A549 (cell line): ENCODE data around the gene PXDN. TPM values are rescaled to one million over a fixed set of nuclear protein-coding genes. Genes with fewer than 3 reads are reported as not detected.

ENCODE experiments used
- ATAC-seq, 2 experiments: fragments of 200-7000 bp in 1 of 2; fragments of >200 bp in 1 of 2; cut with Nextera tagmentation in 1 of 2; cut with Tn5 transposase in 1 of 2; 3 replicates each; pipeline versions ENCODE4 v1.8.0 to v1.9.1; 2018 to 2020; ENCODE audit warnings: mild to moderate bottlenecking in 1 of 2, moderate library complexity in 1 of 2
- CTCF ChIA-PET: fragments of 300-600 bp; sonication (Branson Sonifier 250); formaldehyde crosslinking; extraction: SDS; loops from one replicate; lab custom pipeline; 2021; ENCODE audit warnings: antibody characterized with exemption, inconsistent platforms; lab: Yijun Ruan, JAX
- POLR2A ChIA-PET: fragments of 350-600 bp; formaldehyde crosslinking; extraction: SDS; loops from one replicate; lab custom pipeline; 2021; ENCODE audit warnings: antibody characterized with exemption, inconsistent platforms; lab: Yijun Ruan, JAX
- DNase-seq, 2 experiments: peaks; one replicate each; pipeline versions ENCODE4 v3.0.0 to v3.0.0-alpha.2; 2011 to 2016; ENCODE audit warnings: low read depth in 1 of 2, low spot score in 1 of 2
- FAIRE-seq: peaks from 2 replicates; lab custom pipeline; 2011; peaks lifted over from hg19 to GRCh38; lab: Jason Lieb, UNC
- H3K27ac ChIP-seq, 2 experiments: fragments of >200 bp; sonication (Bioruptor Twin); formaldehyde crosslinking; 3 replicates each; pipeline ENCODE4 v1.5.1; 2016 to 2017
- H3K4me1 ChIP-seq: fragments of >200 bp; sonication (Bioruptor Twin); formaldehyde crosslinking; 3 replicates; pipeline ENCODE4 v1.6.1; 2016
- H3K4me2 ChIP-seq: fragments of >200 bp; sonication (Bioruptor Twin); formaldehyde crosslinking; 3 replicates; pipeline ENCODE4 v1.6.1; 2016
- H3K4me3 ChIP-seq: fragments of >200 bp; sonication (Bioruptor Twin); formaldehyde crosslinking; 3 replicates; pipeline ENCODE4 v1.5.1; 2016
- H3K9me3 ChIP-seq: fragments of >200 bp; sonication (Bioruptor Twin); formaldehyde crosslinking; 3 replicates; pipeline ENCODE4 v1.6.1; 2016
- ATOH8 ChIP-seq: fragments of 250-450 bp; sonication (Bioruptor Pico); IDR thresholded peaks from 2 replicates; pipeline ENCODE4 v1.5.0; 2020; ENCODE audit warnings: low read depth, mild to moderate bottlenecking, moderate library complexity
- CBX2 ChIP-seq: fragments of 200-600 bp; sonication (generic); IDR thresholded peaks from 2 replicates; pipeline ENCODE4 v1.6.1; 2016; ENCODE audit warnings: low read depth, mild to moderate bottlenecking, borderline replicate concordance
- CHD4 ChIP-seq: fragments of 200-600 bp; sonication (generic); IDR thresholded peaks from 2 replicates; pipeline ENCODE4 v1.6.1; 2016; ENCODE audit warnings: antibody characterized with exemption, mild to moderate bottlenecking, borderline replicate concordance
- E2F6 ChIP-seq: IDR thresholded peaks from 2 replicates; pipeline ENCODE4 v1.6.1; 2012; ENCODE audit warnings: low read depth, borderline replicate concordance
- EP300 ChIP-seq, 2 experiments: fragments of >200 bp; sonication (Bioruptor Twin); formaldehyde crosslinking; IDR thresholded peaks; 2 replicates in 1 of 2; 3 replicates in 1 of 2; pipeline ENCODE4 v1.6.1; 2016 to 2017
- FOSL2 ChIP-seq, 2 experiments: fragments of 450-650 bp in 1 of 2; fragments of >200 bp in 1 of 2; sonication (Bioruptor Twin) in 1 of 2; formaldehyde crosslinking; IDR thresholded peaks; 2 replicates each; pipeline versions ENCODE4 v1.5.0 to v1.6.1; 2016 to 2020; ENCODE audit warnings: mild to moderate bottlenecking in 1 of 2, moderate library complexity in 1 of 2
- HOXB13 ChIP-seq: fragments of 250-450 bp; sonication (Bioruptor Pico); IDR thresholded peaks from 2 replicates; pipeline ENCODE4 v1.5.0; 2020; ENCODE audit warnings: low read depth, mild to moderate bottlenecking, moderate library complexity
- KDM5A ChIP-seq: fragments of 200-600 bp; sonication (generic); IDR thresholded peaks from 2 replicates; pipeline ENCODE4 v1.6.1; 2016; ENCODE audit warnings: antibody characterized with exemption, mild to moderate bottlenecking
- MYC ChIP-seq: IDR thresholded peaks from 2 replicates; pipeline ENCODE4 v1.6.1; 2012; ENCODE audit warnings: mild to moderate bottlenecking, inconsistent platforms, low read length, improper control_type of control experiment, borderline replicate concordance
- NFE2L2 ChIP-seq: fragments of 150-350 bp; conservative IDR thresholded peaks from 2 replicates; pipeline ENCODE4 v1.6.1; 2014; ENCODE audit warnings: low read length
- NPAS2 ChIP-seq: fragments of 250-450 bp; sonication (Bioruptor Pico); IDR thresholded peaks from 2 replicates; pipeline ENCODE4 v1.8.0; 2022; ENCODE audit warnings: mild to moderate bottlenecking, moderate library complexity, borderline replicate concordance
- PBX3 ChIP-seq: IDR thresholded peaks from 2 replicates; pipeline ENCODE4 v1.6.1; 2012
- POLR2AphosphoS2 ChIP-seq: conservative IDR thresholded peaks from 2 replicates; pipeline ENCODE4 v1.6.1; 2012; ENCODE audit warnings: low read length, improper control_type of control experiment, inconsistent platforms
- RAD21 ChIP-seq, 2 experiments: fragments of >200 bp in 1 of 2; sonication (Bioruptor Twin) in 1 of 2; formaldehyde crosslinking in 1 of 2; IDR thresholded peaks in 1 of 2; conservative IDR thresholded peaks in 1 of 2; 2 replicates in 1 of 2; 3 replicates in 1 of 2; pipeline ENCODE4 v1.6.1; 2012 to 2018; ENCODE audit warnings: inconsistent platforms in 1 of 2
- RCOR1 ChIP-seq: fragments of 150-350 bp; IDR thresholded peaks from 2 replicates; pipeline ENCODE4 v1.6.1; 2014; ENCODE audit warnings: antibody characterized with exemption, low read length, low read depth
- REST ChIP-seq: fragments of 200-600 bp; sonication (generic); IDR thresholded peaks from 2 replicates; pipeline ENCODE4 v1.6.1; 2016; ENCODE audit warnings: antibody characterized with exemption, mild to moderate bottlenecking, moderate library complexity
- RNF2 ChIP-seq: fragments of 200-600 bp; sonication (generic); IDR thresholded peaks from 2 replicates; pipeline ENCODE4 v1.6.1; 2016; ENCODE audit warnings: low read depth, mild to moderate bottlenecking, antibody characterized with exemption, moderate library complexity, borderline replicate concordance
- SREBF2 ChIP-seq: fragments of 450-650 bp; IDR thresholded peaks from 2 replicates; pipeline ENCODE4 v1.6.1; 2014; ENCODE audit warnings: mild to moderate bottlenecking, moderate library complexity
- TFCP2L1 ChIP-seq: fragments of 250-450 bp; sonication (Bioruptor Pico); IDR thresholded peaks from 2 replicates; pipeline ENCODE4 v1.5.0; 2021; ENCODE audit warnings: mild to moderate bottlenecking
- USF2 ChIP-seq: fragments of 450-650 bp; IDR thresholded peaks from 2 replicates; pipeline ENCODE4 v1.6.1; 2014; ENCODE audit warnings: antibody characterized with exemption
- ZC3H11A ChIP-seq: fragments of 450-650 bp; IDR thresholded peaks from 2 replicates; pipeline ENCODE4 v1.6.1; 2014; ENCODE audit warnings: antibody characterized with exemption, mild to moderate bottlenecking
- ZFP36 ChIP-seq: fragments of 450-650 bp; IDR thresholded peaks from 2 replicates; pipeline ENCODE4 v1.6.1; 2014; ENCODE audit warnings: borderline replicate concordance; ENCODE audit not compliant: partially characterized antibody
- ZNF302 ChIP-seq: fragments of 250-450 bp; sonication (Bioruptor Pico); IDR thresholded peaks from 2 replicates; pipeline ENCODE4 v1.9.0; 2021; ENCODE audit warnings: inconsistent platforms, mild to moderate bottlenecking, moderate library complexity
- whole genome bisulfite sequencing: methylation state at CpG from one replicate; pipeline ENCODE4 v1.1.6; 2017; ENCODE audit errors: missing lambda C conversion rate; 5-methylcytosine and 5-hydroxymethylcytosine counted together
- polyA plus RNA-seq, 4 experiments: library from polyadenylated mRNA; depleted of rRNA in 3 of 4; stranded (reverse); fragments of >200 nt; fragmentation: RNase III in 1 of 4; extraction: RNeasy Plus Mini Kit Qiagen cat#74134 plus additional on column Dnase treatment in 1 of 4; gene quantifications; 2 replicates in 3 of 4; 3 replicates in 1 of 4; pipeline ENCODE4 v1.2.3, GENCODE V29; 2011 to 2017

Gene PXDN
- polyA plus RNA-seq, 2 of the 4 experiments (the other 2 are of a cell fraction) = 3.7 to 7.3 TPM

- ATAC-seq (no peak), FAIRE-seq (no peak), DNase-seq (no peak)
- Histone ChIP-seq H3K27ac (no peak overlapping the region), H3K4me3 (no peak overlapping the region), H3K9me3 (no peaks in the 10 kb centered on the region), H3K4me2 (no peak overlapping the region), H3K4me1 (no peaks in the 10 kb centered on the region)
- WGBS = 77% methylated on average over 18 of the region's 18 CpGs
- ChIA-PET CTCF (interaction anchor here (1.8 kb wide), 1 partner anchor 11 kb away, joined by 5 read pairs; no protein-coding TSS in a partner anchor), POLR2A (no interaction called here)
- TF ChIP-seq PBX3 (no peak), CHD4 (no peak), ZNF302 (CRISPR knock-in tag) (no peak), ZC3H11A (no peak), EP300 (IDR thresholded peaks at IDR 0.05) (no peak), E2F6 (no peak), TFCP2L1 (CRISPR knock-in tag) (no peak), SREBF2 (no peak), NFE2L2 (no peak), MYC (no peak), NPAS2 (CRISPR knock-in tag) (no peak), CBX2 (no peak), POLR2AphosphoS2 (no peak), REST (no peak), HOXB13 (CRISPR knock-in tag) (no peak), KDM5A (no peak), RCOR1 (no peak), ZFP36 (no peak), USF2 (no peak), ATOH8 (CRISPR knock-in tag) (no peak)
Observed at GRCh38 chr2:1664698-1665097, 79.6 kb downstream of the PXDN start.

GRCh38 chr2:1664076-1664605 lies 80.2 kb downstream of the PXDN start:
- Histone ChIP-seq H3K4me3 (no peak overlapping the region), H3K4me1 (no peaks in the 10 kb centered on the region), H3K9me3 (no peaks in the 10 kb centered on the region), H3K27ac (no peak overlapping the region), H3K4me2 (no peak overlapping the region)
- TF ChIP-seq RAD21 (conservative IDR thresholded peaks at IDR 0.05 in 1 of 2, IDR thresholded peaks at IDR 0.05 in 1 of 2) (no peak), FOSL2 (IDR thresholded peaks at IDR 0.05) (no peak), FOSL2 (CRISPR knock-in tag; IDR thresholded peaks at IDR 0.05) (no peak), RNF2 (no peak)
- ATAC-seq (no peak), DNase-seq (no peak), FAIRE-seq (no peak)
- ChIA-PET POLR2A (no interaction called here), CTCF (interaction anchor here (1.3 to 1.8 kb wide), 3 partner anchors 12 to 106 kb away, joined by 3 to 5 read pairs (median 4); no protein-coding TSS in a partner anchor)
- WGBS = 56% methylated on average over 9 of the region's 9 CpGs
